Measurements from ENCODE around the gene IER5L. TPM values are rescaled to one million over a fixed set of nuclear protein-coding genes. Genes with fewer than 3 reads are reported as not detected.

The IER5L gene
- total RNA-seq, 2 donors from 2014 or later, result 6.8 to 8.1 TPM

GRCh38 chr9:129209580-129209979 lies 31.5 kb upstream of the IER5L start:
- H3K4me3 Mint-ChIP-seq, result peak overlapping the region; percentile 84
- Histone ChIP-seq H3K4me3 (ENCODE audit: low read length) (peak overlapping the region; percentile 80), H3K36me3 (ENCODE audit: control insufficient read depth, insufficient read depth, low read length) (no peaks in the 10 kb centered on the region), H3K27ac (ENCODE audit: low read depth, low read length) (no peak overlapping the region), H3K9me3 (ENCODE audit: control insufficient read depth, low read length) (no peaks in the 10 kb centered on the region), H3K27me3 (ENCODE audit: control insufficient read depth, insufficient read depth, low read length, poor library complexity, severe bottlenecking) (no peaks in the 10 kb centered on the region), H3K9ac (ENCODE audit: extremely low read depth, low read length, poor library complexity, severe bottlenecking) (no peak overlapping the region), H3K4me1 (ENCODE audit: control insufficient read depth, insufficient read depth, low read length) (no peaks in the 10 kb centered on the region)
- peaks cover 22% of the 10 kb centered on the region for H3K4me1 Mint-ChIP-seq
- 77 to 80% methylated on average over 7 of the region's 7 CpGs for WGBS, 2 experiments (ENCODE audit: insufficient coverage in 1 of 2, insufficient read length in 1 of 2)
- no peak for DNase-seq
- TF ChIP-seq CTCF (conservative IDR thresholded peaks at IDR 0.05), result no peak
- H3K36me3 Mint-ChIP-seq (ENCODE audit: low read depth), result peaks cover 9% of the 10 kb centered on the region
- H3K27ac Mint-ChIP-seq, result peak overlapping the region; percentile 95
- H3K27me3 Mint-ChIP-seq (ENCODE audit: insufficient read depth), result no peaks in the 10 kb centered on the region
- H3K9me3 Mint-ChIP-seq, result no peaks in the 10 kb centered on the region

GRCh38 chr9:129209109-129209508 lies 31.0 kb upstream of the IER5L start:
- peak overlapping the region; percentile 84 for H3K4me3 Mint-ChIP-seq

GRCh38 chr9:129208207-129209032 lies 30.4 kb upstream of the IER5L start:
- peak; percentile 94 for DNase-seq
- H3K9ac ChIP-seq (ENCODE audit: extremely low read depth, low read length, poor library complexity, severe bottlenecking), result no peak overlapping the region
- no peaks in the 10 kb centered on the region for H3K4me1 ChIP-seq (ENCODE audit: control insufficient read depth, insufficient read depth, low read length)
- no peaks in the 10 kb centered on the region for H3K9me3 ChIP-seq (ENCODE audit: control insufficient read depth, low read length)
- no peaks in the 10 kb centered on the region for H3K36me3 ChIP-seq (ENCODE audit: control insufficient read depth, insufficient read depth, low read length)
- Mint-ChIP-seq H3K27ac (peak overlapping the region; percentile 95), H3K4me1 (peaks cover 22% of the 10 kb centered on the region), H3K27me3 (ENCODE audit: insufficient read depth) (peaks cover 6% of the 10 kb centered on the region), H3K4me3 (peak overlapping the region; percentile 84), H3K9me3 (no peaks in the 10 kb centered on the region), H3K36me3 (ENCODE audit: low read depth) (peaks cover 4% of the 10 kb centered on the region)
- H3K27ac ChIP-seq (ENCODE audit: low read depth, low read length), result no peak overlapping the region
- H3K4me3 ChIP-seq (ENCODE audit: low read length), result peak overlapping the region; percentile 80
- no peak for TF ChIP-seq CTCF (conservative IDR thresholded peaks at IDR 0.05)
- H3K27me3 ChIP-seq (ENCODE audit: control insufficient read depth, insufficient read depth, low read length, poor library complexity, severe bottlenecking), result no peaks in the 10 kb centered on the region
- 44 to 64% methylated on average over 15 to 17 of the region's 17 CpGs for WGBS, 2 experiments (ENCODE audit: insufficient coverage in 1 of 2, insufficient read length in 1 of 2)

More at GRCh38 chr9:129209109-129209508, 31.0 kb upstream of the IER5L start:
- H3K4me1 Mint-ChIP-seq, result peaks cover 22% of the 10 kb centered on the region
- TF ChIP-seq CTCF (conservative IDR thresholded peaks at IDR 0.05), result no peak
- H3K27ac Mint-ChIP-seq, result peak overlapping the region; percentile 95
- no peaks in the 10 kb centered on the region for H3K9me3 ChIP-seq (ENCODE audit: control insufficient read depth, low read length)
- H3K9me3 Mint-ChIP-seq, result no peaks in the 10 kb centered on the region
- peak overlapping the region; percentile 80 for H3K4me3 ChIP-seq (ENCODE audit: low read length)
- peak; percentile 81 for DNase-seq
- H3K36me3 Mint-ChIP-seq (ENCODE audit: low read depth), result peaks cover 9% of the 10 kb centered on the region
- no peaks in the 10 kb centered on the region for H3K4me1 ChIP-seq (ENCODE audit: control insufficient read depth, insufficient read depth, low read length)
- H3K9ac ChIP-seq (ENCODE audit: extremely low read depth, low read length, poor library complexity, severe bottlenecking), result no peak overlapping the region
- no peaks in the 10 kb centered on the region for H3K27me3 ChIP-seq (ENCODE audit: control insufficient read depth, insufficient read depth, low read length, poor library complexity, severe bottlenecking)
- WGBS, 2 experiments (ENCODE audit: insufficient coverage in 1 of 2, insufficient read length in 1 of 2), result 33 to 80% methylated on average over 2 to 4 of the region's 4 CpGs
- peaks cover 3% of the 10 kb centered on the region for H3K27me3 Mint-ChIP-seq (ENCODE audit: insufficient read depth)
- H3K36me3 ChIP-seq (ENCODE audit: control insufficient read depth, insufficient read depth, low read length), result no peaks in the 10 kb centered on the region
- no peak overlapping the region for H3K27ac ChIP-seq (ENCODE audit: low read depth, low read length)

Data from endodermal cell (in vitro differentiated cells).